ENCODE results near the gene KLC1. TPM values are rescaled to one million over a fixed set of nuclear protein-coding genes. Genes with fewer than 3 reads are reported as not detected.

KLC1 gene
- total RNA-seq, 1 donor from 2014 or later = 163 TPM

DNA sequence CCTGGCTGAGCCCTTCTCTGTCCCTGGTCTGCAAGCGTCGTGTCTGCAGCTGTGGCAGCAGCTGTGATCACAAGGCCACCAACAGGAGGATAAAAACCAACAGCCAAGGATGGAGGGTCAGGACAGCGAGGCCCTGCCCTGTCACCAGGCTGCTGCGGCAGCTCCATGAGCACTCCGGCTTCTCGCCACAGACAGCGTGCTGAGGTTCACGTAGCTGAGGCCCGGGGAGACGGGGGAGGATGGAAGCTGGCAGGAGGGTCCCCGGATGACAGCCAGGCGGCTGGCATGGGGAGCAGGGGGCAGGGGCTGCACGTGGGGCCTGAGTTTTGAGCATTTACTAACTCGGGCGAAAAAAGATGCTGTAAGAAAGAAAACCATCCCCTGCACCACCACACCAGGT, 80.8 kb downstream of the KLC1 start:
- Mint-ChIP-seq H3K9me3 (no peaks in the 10 kb centered on the region), H3K36me3 (peaks cover 2% of the 10 kb centered on the region), H3K27ac (no peak overlapping the region), H3K4me3 (no peak overlapping the region), H3K27me3 (ENCODE audit: low read depth) (no peaks in the 10 kb centered on the region), H3K4me1 (peaks cover 6% of the 10 kb centered on the region)
- DNase-seq (ENCODE audit: low spot score in 2 of 2, unreplicated experiment in 2 of 2) = no peak
- no peak for TF ChIP-seq CTCF (IDR thresholded peaks at IDR 0.05; ENCODE audit: unreplicated experiment)

DNA sequence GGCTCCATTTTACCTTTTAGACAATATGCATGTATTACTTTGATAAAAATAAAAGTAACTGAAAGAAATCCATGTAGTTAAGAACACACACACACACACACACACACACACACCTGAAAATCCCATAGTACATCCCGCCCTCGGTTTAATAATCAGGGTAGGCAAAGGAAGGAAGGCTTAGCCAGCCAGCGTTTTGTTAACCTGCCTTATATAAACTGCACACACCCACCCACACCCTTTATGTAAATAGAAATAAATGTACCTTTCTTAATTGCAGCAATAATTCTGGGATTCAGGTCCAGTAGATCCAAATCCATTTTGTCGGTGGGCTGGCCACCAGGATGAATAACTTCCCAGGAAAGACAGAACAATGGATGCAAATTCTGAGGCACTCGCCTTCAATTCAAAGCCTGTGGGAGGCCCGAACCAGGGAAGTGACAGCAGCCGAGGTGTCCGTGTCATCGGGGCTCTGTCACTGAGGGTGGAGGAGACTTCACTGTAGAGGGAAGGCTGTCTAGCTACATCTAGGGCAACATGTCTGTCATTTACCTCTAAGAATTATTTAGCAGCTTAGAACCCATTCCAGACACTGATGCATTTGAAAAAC, 81.9 kb downstream of the KLC1 start:
- Mint-ChIP-seq H3K4me1 (peaks cover 8% of the 10 kb centered on the region), H3K9me3 (no peaks in the 10 kb centered on the region), H3K27ac (no peak overlapping the region), H3K27me3 (ENCODE audit: low read depth) (peaks cover 2% of the 10 kb centered on the region), H3K36me3 (no peaks in the 10 kb centered on the region), H3K4me3 (no peak overlapping the region)
- no peak for DNase-seq (ENCODE audit: low spot score in 2 of 2, unreplicated experiment in 2 of 2)
- no peak for TF ChIP-seq CTCF (IDR thresholded peaks at IDR 0.05; ENCODE audit: unreplicated experiment)

GRCh38 chr14:103711516-103712431, 82.8 kb downstream of the KLC1 start:
- peaks cover 10% of the 10 kb centered on the region for H3K4me1 Mint-ChIP-seq
- peaks cover 2% of the 10 kb centered on the region for H3K27me3 Mint-ChIP-seq (ENCODE audit: low read depth)
- no peak for DNase-seq (ENCODE audit: low spot score in 2 of 2, unreplicated experiment in 2 of 2)
- TF ChIP-seq CTCF (IDR thresholded peaks at IDR 0.05; ENCODE audit: unreplicated experiment) = no peak
- H3K9me3 Mint-ChIP-seq = no peaks in the 10 kb centered on the region
- no peak overlapping the region for H3K4me3 Mint-ChIP-seq
- H3K36me3 Mint-ChIP-seq = no peaks in the 10 kb centered on the region
- no peak overlapping the region for H3K27ac Mint-ChIP-seq

GRCh38 chr14:103712633-103713247, 83.7 kb downstream of the KLC1 start:
- no peak for DNase-seq (ENCODE audit: low spot score in 2 of 2, unreplicated experiment in 2 of 2)
- H3K36me3 Mint-ChIP-seq = no peaks in the 10 kb centered on the region
- H3K4me1 Mint-ChIP-seq = peaks cover 20% of the 10 kb centered on the region
- no peaks in the 10 kb centered on the region for H3K9me3 Mint-ChIP-seq
- no peak overlapping the region for H3K4me3 Mint-ChIP-seq
- no peak for TF ChIP-seq CTCF (IDR thresholded peaks at IDR 0.05; ENCODE audit: unreplicated experiment)
- H3K27me3 Mint-ChIP-seq (ENCODE audit: low read depth) = peaks cover 2% of the 10 kb centered on the region
- H3K27ac Mint-ChIP-seq = peak overlapping the region; percentile 19

GRCh38 chr14:103713304-103714062, 84.5 kb downstream of the KLC1 start:
- Mint-ChIP-seq H3K36me3 (no peaks in the 10 kb centered on the region), H3K9me3 (no peaks in the 10 kb centered on the region), H3K4me3 (peak overlapping the region; percentile 81), H3K4me1 (peaks cover 27% of the 10 kb centered on the region), H3K27ac (peak overlapping the region; percentile 19), H3K27me3 (ENCODE audit: low read depth) (peaks cover 2% of the 10 kb centered on the region)
- no peak for DNase-seq (ENCODE audit: low spot score in 2 of 2, unreplicated experiment in 2 of 2)
- TF ChIP-seq CTCF (IDR thresholded peaks at IDR 0.05; ENCODE audit: unreplicated experiment) = no peak

Measured in mesothelial cell of epicardium (in vitro differentiated cells).